Liver (tissue), 9 donors: ENCODE measurements around the gene CHERP. TPM values are rescaled to one million over a fixed set of nuclear protein-coding genes. Genes with fewer than 3 reads are reported as not detected.

ENCODE experiments used
- DNase-seq: peaks from one replicate; pipeline ENCODE4 v3.0.0-alpha.2; 2017; ENCODE audit warnings: low spot score
- H3K27ac ChIP-seq, 2 donors: one replicate each; pipeline ENCODE4 v1.7.0; 2013; ENCODE audit warnings: inconsistent platforms in 2 of 2, low read length in 2 of 2, control low read depth in 1 of 2, low read depth in 1 of 2, mild to moderate bottlenecking in 1 of 2
- H3K27me3 ChIP-seq, 4 donors: one replicate each; pipeline versions ENCODE4 v1.6.1 to v1.7.0; 2013; ENCODE audit warnings: low read length in 3 of 4, inconsistent platforms in 1 of 4, mild to moderate bottlenecking in 1 of 4, moderate library complexity in 1 of 4; ENCODE audit not compliant: control insufficient read depth in 4 of 4, insufficient read depth in 4 of 4
- H3K36me3 ChIP-seq, 4 donors: one replicate each; pipeline versions ENCODE4 v1.6.1 to v1.7.0; 2013; ENCODE audit warnings: low read length in 3 of 4, mild to moderate bottlenecking in 3 of 4, low read depth in 1 of 4, moderate library complexity in 1 of 4; ENCODE audit not compliant: control insufficient read depth in 4 of 4, insufficient read depth in 3 of 4
- H3K4me1 ChIP-seq, 4 donors: one replicate each; pipeline versions ENCODE4 v1.6.1 to v1.7.0; 2013; ENCODE audit warnings: low read length in 3 of 4, mild to moderate bottlenecking in 3 of 4, moderate library complexity in 1 of 4; ENCODE audit not compliant: control insufficient read depth in 4 of 4, insufficient read depth in 4 of 4
- H3K4me3 ChIP-seq, 3 donors: one replicate each; pipeline versions ENCODE4 v1.6.1 to v1.7.0; 2013; ENCODE audit warnings: low read length in 3 of 3, control low read depth in 1 of 3, low read depth in 1 of 3, mild to moderate bottlenecking in 1 of 3
- H3K9ac ChIP-seq, 2 donors: one replicate each; pipeline ENCODE4 v1.7.0; 2013; ENCODE audit warnings: low read length in 2 of 2, mild to moderate bottlenecking in 2 of 2, moderate library complexity in 2 of 2, control low read depth in 1 of 2, low read depth in 1 of 2
- H3K9me3 ChIP-seq, 4 donors: one replicate each; pipeline versions ENCODE4 v1.6.1 to v1.7.0; 2013; ENCODE audit warnings: low read length in 3 of 4; ENCODE audit not compliant: control insufficient read depth in 4 of 4
- FOXA2 ChIP-seq: IDR thresholded peaks from 2 replicates; pipeline ENCODE4 v1.6.1; 2016; ENCODE audit warnings: antibody characterized with exemption
- GABPA ChIP-seq, 2 donors: IDR thresholded peaks in 1 of 2; conservative IDR thresholded peaks in 1 of 2; 2 replicates each; pipeline ENCODE4 v1.6.1; 2016; ENCODE audit warnings: antibody characterized with exemption in 2 of 2, mild to moderate bottlenecking in 1 of 2, moderate library complexity in 1 of 2
- HNF4G ChIP-seq: IDR thresholded peaks from 2 replicates; pipeline ENCODE4 v1.6.1; 2016; ENCODE audit warnings: antibody characterized with exemption
- JUND ChIP-seq, 2 donors: IDR thresholded peaks; 2 replicates each; pipeline ENCODE4 v1.6.1; 2016; ENCODE audit warnings: antibody characterized with exemption in 2 of 2
- NR2F2 ChIP-seq: IDR thresholded peaks from 2 replicates; pipeline ENCODE4 v1.6.1; 2016; ENCODE audit warnings: antibody characterized with exemption
- RAD21 ChIP-seq, 2 donors: IDR thresholded peaks; 2 replicates each; pipeline ENCODE4 v1.6.1; 2016; ENCODE audit warnings: antibody characterized with exemption in 2 of 2, mild to moderate bottlenecking in 2 of 2
- RXRA ChIP-seq, 2 donors: IDR thresholded peaks; 2 replicates each; pipeline ENCODE4 v1.6.1; 2017 to 2018; ENCODE audit warnings: antibody characterized with exemption in 2 of 2, mild to moderate bottlenecking in 1 of 2
- SP1 ChIP-seq: IDR thresholded peaks from 2 replicates; pipeline ENCODE4 v1.6.1; 2018; ENCODE audit warnings: antibody characterized with exemption, mild to moderate bottlenecking
- YY1 ChIP-seq: IDR thresholded peaks from 2 replicates; pipeline ENCODE4 v1.6.1; 2016; ENCODE audit warnings: antibody characterized with exemption, mild to moderate bottlenecking
- ZBTB33 ChIP-seq: IDR thresholded peaks from 2 replicates; pipeline ENCODE4 v1.6.1; 2016; ENCODE audit warnings: antibody characterized with exemption
- WGBS: extraction: QIAGEN DNeasy Blood & Tissue Kit; methylation state at CpG from one replicate; pipeline ENCODE4 v1.1.7; 2013; 5-methylcytosine and 5-hydroxymethylcytosine counted together
- polyA plus RNA-seq, 2 donors: library from polyadenylated mRNA; stranded (reverse) in 1 of 2; unstranded in 1 of 2; fragments of 200-250 nt in 1 of 2; fragments of >200 nt in 1 of 2; fragmentation: Nextera tagmentation in 1 of 2; extraction: Ambion mirVana in 1 of 2; gene quantifications; one replicate each; pipeline versions ENCODE4 v1.2.1 to v1.2.3, GENCODE V29; 2013 to 2015
- total RNA-seq, 2 donors: library from RNA; depleted of rRNA; stranded (reverse); fragments of >200 nt; gene quantifications; one replicate each; pipeline ENCODE4 v1.2.3, GENCODE V29; 2014
- TF ChIP-seq, protein P1 (sequence below): fragments of 150-350 bp; IDR thresholded peaks from 2 replicates; pipeline ENCODE4 v1.5.1; 2017; ENCODE audit warnings: improper control_type of control experiment, low read depth, low read length; ENCODE audit not compliant: missing input control
- TF ChIP-seq, protein P2 (sequence below): IDR thresholded peaks from 2 replicates; pipeline ENCODE4 v1.6.1; 2016; ENCODE audit warnings: antibody characterized with exemption
- donor health status: healthy.
- donor health status: healthy.
- donor health status: healthy.
- donor health status: healthy.
- donor health status: healthy.

Gene CHERP, protein sequence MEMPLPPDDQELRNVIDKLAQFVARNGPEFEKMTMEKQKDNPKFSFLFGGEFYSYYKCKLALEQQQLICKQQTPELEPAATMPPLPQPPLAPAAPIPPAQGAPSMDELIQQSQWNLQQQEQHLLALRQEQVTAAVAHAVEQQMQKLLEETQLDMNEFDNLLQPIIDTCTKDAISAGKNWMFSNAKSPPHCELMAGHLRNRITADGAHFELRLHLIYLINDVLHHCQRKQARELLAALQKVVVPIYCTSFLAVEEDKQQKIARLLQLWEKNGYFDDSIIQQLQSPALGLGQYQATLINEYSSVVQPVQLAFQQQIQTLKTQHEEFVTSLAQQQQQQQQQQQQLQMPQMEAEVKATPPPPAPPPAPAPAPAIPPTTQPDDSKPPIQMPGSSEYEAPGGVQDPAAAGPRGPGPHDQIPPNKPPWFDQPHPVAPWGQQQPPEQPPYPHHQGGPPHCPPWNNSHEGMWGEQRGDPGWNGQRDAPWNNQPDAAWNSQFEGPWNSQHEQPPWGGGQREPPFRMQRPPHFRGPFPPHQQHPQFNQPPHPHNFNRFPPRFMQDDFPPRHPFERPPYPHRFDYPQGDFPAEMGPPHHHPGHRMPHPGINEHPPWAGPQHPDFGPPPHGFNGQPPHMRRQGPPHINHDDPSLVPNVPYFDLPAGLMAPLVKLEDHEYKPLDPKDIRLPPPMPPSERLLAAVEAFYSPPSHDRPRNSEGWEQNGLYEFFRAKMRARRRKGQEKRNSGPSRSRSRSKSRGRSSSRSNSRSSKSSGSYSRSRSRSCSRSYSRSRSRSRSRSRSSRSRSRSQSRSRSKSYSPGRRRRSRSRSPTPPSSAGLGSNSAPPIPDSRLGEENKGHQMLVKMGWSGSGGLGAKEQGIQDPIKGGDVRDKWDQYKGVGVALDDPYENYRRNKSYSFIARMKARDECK
- total RNA-seq, result 1 to 10 TPM; 8.5 to 8.8 TPM
- polyA plus RNA-seq, result 10 to 100 TPM in 1 of 2 donors, 1 to 10 TPM in 1; 9.2 to 14.0 TPM

GRCh38 chr19:16542045-16542909 lies at the start of gene CHERP:
TSS of gene CHERP (minus strand) at chr19:16542437. CDS start at chr19:16542378, 59 bp downstream.
- peaks cover 0 to 13% (median 3%) of the 10 kb centered on the region in 4 donors for H3K36me3 ChIP-seq
- WGBS, result under 1% methylated on average over 108 of the region's 108 CpGs
- H3K9ac ChIP-seq, result peak within 1 kb of the TSS; percentile 93 to 97
- no peaks in the 10 kb centered on the region for H3K27me3 ChIP-seq
- TF ChIP-seq RXRA (IDR thresholded peaks at IDR 0.05) (peak in 1 of 2 donors; percentile 14), JUND (IDR thresholded peaks at IDR 0.05) (no peak), ZBTB33 (peak; percentile 98), SP1 (peak; percentile 39), YY1 (peak; percentile 83), RAD21 (IDR thresholded peaks at IDR 0.05) (peak in 1 of 2 donors; percentile 42), GABPA (IDR thresholded peaks at IDR 0.05 in 1 of 2, conservative IDR thresholded peaks at IDR 0.05 in 1 of 2) (peak; percentile 84 to 98)
- TF ChIP-seq, protein P1, sequence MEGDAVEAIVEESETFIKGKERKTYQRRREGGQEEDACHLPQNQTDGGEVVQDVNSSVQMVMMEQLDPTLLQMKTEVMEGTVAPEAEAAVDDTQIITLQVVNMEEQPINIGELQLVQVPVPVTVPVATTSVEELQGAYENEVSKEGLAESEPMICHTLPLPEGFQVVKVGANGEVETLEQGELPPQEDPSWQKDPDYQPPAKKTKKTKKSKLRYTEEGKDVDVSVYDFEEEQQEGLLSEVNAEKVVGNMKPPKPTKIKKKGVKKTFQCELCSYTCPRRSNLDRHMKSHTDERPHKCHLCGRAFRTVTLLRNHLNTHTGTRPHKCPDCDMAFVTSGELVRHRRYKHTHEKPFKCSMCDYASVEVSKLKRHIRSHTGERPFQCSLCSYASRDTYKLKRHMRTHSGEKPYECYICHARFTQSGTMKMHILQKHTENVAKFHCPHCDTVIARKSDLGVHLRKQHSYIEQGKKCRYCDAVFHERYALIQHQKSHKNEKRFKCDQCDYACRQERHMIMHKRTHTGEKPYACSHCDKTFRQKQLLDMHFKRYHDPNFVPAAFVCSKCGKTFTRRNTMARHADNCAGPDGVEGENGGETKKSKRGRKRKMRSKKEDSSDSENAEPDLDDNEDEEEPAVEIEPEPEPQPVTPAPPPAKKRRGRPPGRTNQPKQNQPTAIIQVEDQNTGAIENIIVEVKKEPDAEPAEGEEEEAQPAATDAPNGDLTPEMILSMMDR, result no peak
- H3K4me1 ChIP-seq, result peaks cover 11 to 47% (median 38%) of the 10 kb centered on the region in 4 donors
- peak within 1 kb of the TSS; percentile 91 to 99 (median 99) for H3K4me3 ChIP-seq
- peak within 1 kb of the TSS; percentile 91 to 93 for H3K27ac ChIP-seq
- no peaks in the 10 kb centered on the region for H3K9me3 ChIP-seq
- DNase-seq, result peak; percentile 92

GRCh38 chr19:16590876-16591802 lies 48.9 kb upstream of the CHERP start:
- no peak overlapping the region for H3K4me3 ChIP-seq
- WGBS, result 92% methylated on average over 9 of the region's 9 CpGs
- TF ChIP-seq, protein P1, result no peak
- no peak for TF ChIP-seq NR2F2
- TF ChIP-seq RAD21 (IDR thresholded peaks at IDR 0.05), result no peak
- TF ChIP-seq HNF4G, result no peak
- no peak for TF ChIP-seq YY1
- no peak for TF ChIP-seq FOXA2
- TF ChIP-seq ZBTB33, result no peak
- TF ChIP-seq, protein P2, sequence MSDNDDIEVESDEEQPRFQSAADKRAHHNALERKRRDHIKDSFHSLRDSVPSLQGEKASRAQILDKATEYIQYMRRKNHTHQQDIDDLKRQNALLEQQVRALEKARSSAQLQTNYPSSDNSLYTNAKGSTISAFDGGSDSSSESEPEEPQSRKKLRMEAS, result no peak
- TF ChIP-seq JUND (IDR thresholded peaks at IDR 0.05), result no peak
- no peak for TF ChIP-seq GABPA (IDR thresholded peaks at IDR 0.05 in 1 of 2, conservative IDR thresholded peaks at IDR 0.05 in 1 of 2)
- no peaks in the 10 kb centered on the region for H3K9me3 ChIP-seq
- DNase-seq, result no peak
- H3K36me3 ChIP-seq, result no peaks in the 10 kb centered on the region
- no peak overlapping the region for H3K9ac ChIP-seq
- no peaks in the 10 kb centered on the region for H3K27me3 ChIP-seq
- peaks cover 0 to 35% (median 19%) of the 10 kb centered on the region in 4 donors for H3K4me1 ChIP-seq
- H3K27ac ChIP-seq, result no peak overlapping the region
